H1 (cell line): ENCODE data around the gene NADSYN1. TPM values are rescaled to one million over a fixed set of nuclear protein-coding genes. Genes with fewer than 3 reads are reported as not detected.

Source experiments
- CTCF ChIA-PET: fragments of 300-600 bp; sonication (Branson Sonifier 250); formaldehyde crosslinking; loops from one replicate; lab custom pipeline; 2021; ENCODE audit not compliant: partially characterized antibody; lab: Charles Lee
- POLR2A ChIA-PET: fragments of 300-600 bp; sonication (Branson Sonifier 250); formaldehyde crosslinking; loops from one replicate; lab custom pipeline; 2021; ENCODE audit warnings: inconsistent platforms; ENCODE audit not compliant: partially characterized antibody; lab: Charles Lee
- DNase-seq, 2 experiments: peaks; one replicate each; pipeline versions ENCODE4 v3.0.0 to v3.0.0-alpha.2; 2010 to 2022; ENCODE audit warnings: low spot score in 2 of 2, low read depth in 1 of 2, mixed read lengths in 1 of 2
- FAIRE-seq: peaks from 2 replicates; lab custom pipeline; 2011; peaks lifted over from hg19 to GRCh38; lab: Jason Lieb, UNC
- H2AFZ ChIP-seq: 2 replicates; pipeline ENCODE4 v1.8.1; 2012; ENCODE audit warnings: low read length, inconsistent platforms
- H2AK5ac ChIP-seq: 2 replicates; pipeline ENCODE4 v1.6.1; 2013; ENCODE audit warnings: low read depth, low read length
- H2BK120ac ChIP-seq: replicated peaks from 2 replicates; pipeline ENCODE3; 2013; ENCODE audit warnings: low read depth, low read length, inconsistent platforms
- H2BK12ac ChIP-seq: 2 replicates; pipeline ENCODE4 v1.6.1; 2013; ENCODE audit warnings: low read depth, low read length
- H2BK15ac ChIP-seq: 2 replicates; pipeline ENCODE4 v1.6.1; 2013; ENCODE audit warnings: low read length
- H2BK20ac ChIP-seq: 2 replicates; pipeline ENCODE4 v1.6.1; 2013; ENCODE audit warnings: low read length
- H2BK5ac ChIP-seq: 2 replicates; pipeline ENCODE4 v1.6.1; 2013; ENCODE audit warnings: low read depth, low read length
- H3K14ac ChIP-seq: 2 replicates; pipeline ENCODE4 v1.6.1; 2013; ENCODE audit warnings: inconsistent platforms; ENCODE audit not compliant: insufficient read length
- H3K18ac ChIP-seq: 2 replicates; pipeline ENCODE4 v1.6.1; 2013; ENCODE audit warnings: low read length; ENCODE audit errors: extremely low read depth
- H3K23ac ChIP-seq: 2 replicates; pipeline ENCODE4 v1.6.1; 2013; ENCODE audit warnings: inconsistent platforms; ENCODE audit not compliant: insufficient read length
- H3K23me2 ChIP-seq: 2 replicates; pipeline ENCODE4 v1.6.1; 2013; ENCODE audit warnings: low read depth, low read length
- H3K27ac ChIP-seq: 2 replicates; pipeline ENCODE4 v1.6.1; 2011; ENCODE audit warnings: low read depth, low read length, inconsistent platforms
- H3K27me3 ChIP-seq, 4 experiments: replicated peaks in 1 of 4; 1 replicate in 1 of 4; 2 replicates in 3 of 4; pipeline versions ENCODE4 v1.6.1 to v1.8.1; 2011 to 2013; ENCODE audit warnings: low read length in 3 of 4, mild to moderate bottlenecking in 3 of 4, inconsistent platforms in 2 of 4, mixed read lengths in 2 of 4, moderate library complexity in 1 of 4; ENCODE audit not compliant: control insufficient read depth in 3 of 4, insufficient read depth in 3 of 4; ENCODE audit errors: extremely low read depth in 1 of 4
- H3K36me3 ChIP-seq, 4 experiments: 2 replicates each; pipeline versions ENCODE4 v1.6.1 to v1.8.1; 2011 to 2013; ENCODE audit warnings: mild to moderate bottlenecking in 4 of 4, low read length in 3 of 4, moderate library complexity in 2 of 4, control low read depth in 1 of 4, inconsistent platforms in 1 of 4; ENCODE audit not compliant: insufficient read depth in 4 of 4, control insufficient read depth in 2 of 4
- H3K4ac ChIP-seq: replicated peaks from 2 replicates; pipeline ENCODE3; 2013; ENCODE audit warnings: low read length, low read depth, mixed read lengths, inconsistent platforms; ENCODE audit not compliant: insufficient read length
- H3K4me1 ChIP-seq, 4 experiments: replicated peaks in 1 of 4; 1 replicate in 1 of 4; 2 replicates in 3 of 4; pipeline versions ENCODE4 v1.6.1 to v1.8.1; 2011 to 2013; ENCODE audit warnings: low read length in 3 of 4, inconsistent platforms in 2 of 4, mixed read lengths in 1 of 4; ENCODE audit not compliant: insufficient read depth in 4 of 4, control insufficient read depth in 3 of 4
- H3K4me2 ChIP-seq, 2 experiments: 2 replicates each; pipeline versions ENCODE4 v1.6.1 to v1.8.1; 2011 to 2013; ENCODE audit warnings: low read depth in 2 of 2, low read length in 2 of 2, control low read depth in 1 of 2, inconsistent platforms in 1 of 2, mild to moderate bottlenecking in 1 of 2; ENCODE audit not compliant: insufficient read depth in 1 of 2
- H3K4me3 ChIP-seq, 4 experiments: fragments of 200-600, 300-600 bp in 1 of 4; sonication (generic), shearing (Covaris generic), sonication (Bioruptor Twin) in 1 of 4; 2 replicates each; pipeline versions ENCODE4 v1.5.1 to v1.8.1; 2011 to 2016; ENCODE audit warnings: low read length in 4 of 4, low read depth in 3 of 4, control low read depth in 2 of 4, inconsistent platforms in 2 of 4, mild to moderate bottlenecking in 2 of 4, mixed read lengths in 1 of 4, moderate library complexity in 1 of 4; ENCODE audit not compliant: insufficient read depth in 2 of 4; ENCODE audit errors: extremely low read depth in 1 of 4
- H3K56ac ChIP-seq: replicated peaks from 2 replicates; pipeline ENCODE3; 2013; ENCODE audit warnings: low read depth, mild to moderate bottlenecking, mixed read lengths, low read length, inconsistent platforms; ENCODE audit not compliant: insufficient read length
- H3K79me1 ChIP-seq: 2 replicates; pipeline ENCODE4 v1.6.1; 2013; ENCODE audit warnings: low read depth, low read length, control low read depth
- H3K79me2 ChIP-seq, 2 experiments: 2 replicates each; pipeline versions ENCODE4 v1.6.1 to v1.8.1; 2012 to 2013; ENCODE audit warnings: low read length in 2 of 2, mild to moderate bottlenecking in 2 of 2, inconsistent platforms in 1 of 2; ENCODE audit not compliant: insufficient read depth in 2 of 2, control insufficient read depth in 1 of 2
- H3K9ac ChIP-seq, 4 experiments: replicated peaks in 1 of 4; 1 replicate in 1 of 4; 2 replicates in 3 of 4; pipeline versions ENCODE4 v1.6.1 to v1.8.1; 2011 to 2013; ENCODE audit warnings: low read depth in 3 of 4, low read length in 3 of 4, control low read depth in 2 of 4, mild to moderate bottlenecking in 2 of 4, moderate library complexity in 2 of 4, inconsistent platforms in 1 of 4; ENCODE audit errors: extremely low read depth in 1 of 4
- H3K9me3 ChIP-seq, 2 experiments: 2 replicates each; pipeline versions ENCODE4 v1.6.1 to v1.8.1; 2012 to 2013; ENCODE audit warnings: mild to moderate bottlenecking in 2 of 2, moderate library complexity in 2 of 2, control low read depth in 1 of 2, inconsistent platforms in 1 of 2, low read depth in 1 of 2, low read length in 1 of 2, mixed read lengths in 1 of 2; ENCODE audit not compliant: insufficient read depth in 2 of 2
- H4K20me1 ChIP-seq, 2 experiments: replicated peaks in 1 of 2; 2 replicates each; pipeline versions ENCODE3 to v1.8.1; 2011 to 2013; ENCODE audit warnings: inconsistent platforms in 2 of 2, low read length in 2 of 2, mild to moderate bottlenecking in 1 of 2; ENCODE audit not compliant: insufficient read depth in 2 of 2, control insufficient read depth in 1 of 2
- H4K5ac ChIP-seq: 2 replicates; pipeline ENCODE4 v1.6.1; 2013; ENCODE audit warnings: low read length, low read depth, mixed read lengths, inconsistent platforms; ENCODE audit not compliant: insufficient read length
- H4K8ac ChIP-seq: 2 replicates; pipeline ENCODE4 v1.8.0; 2013; ENCODE audit warnings: mild to moderate bottlenecking, moderate library complexity, low read length, inconsistent platforms; ENCODE audit not compliant: insufficient read depth; ENCODE audit errors: extremely low read depth
- H4K91ac ChIP-seq: replicated peaks from 2 replicates; pipeline ENCODE3; 2013; ENCODE audit warnings: low read length, mixed read lengths, inconsistent platforms; ENCODE audit not compliant: insufficient read length
- ASH2L ChIP-seq: fragments of 200-600, 300-600 bp; sonication (generic); IDR thresholded peaks from one replicate; pipeline ENCODE4 v1.7.1; 2017; ENCODE audit warnings: low read length
- BCL11A ChIP-seq, 2 experiments: IDR thresholded peaks; one replicate each; pipeline ENCODE4 v1.6.1; 2011; ENCODE audit warnings: low read depth in 2 of 2, low read length in 2 of 2, mild to moderate bottlenecking in 2 of 2
- MAFK ChIP-seq: IDR thresholded peaks from 2 replicates; pipeline ENCODE4 v1.6.1; 2012; ENCODE audit warnings: low read depth, mild to moderate bottlenecking, improper control_type of control experiment, low read length
- SP1 ChIP-seq: IDR thresholded peaks from 2 replicates; pipeline ENCODE4 v1.6.1; 2011; ENCODE audit warnings: low read depth, low read length
- WGBS, 2 experiments: shearing (Covaris generic) in 1 of 2; methylation state at CpG; one replicate each; pipeline versions ENCODE4 v1.1.6 to v1.1.7; 2013 to 2015; ENCODE audit warnings: low lambda C conversion rate in 2 of 2, mixed read lengths in 2 of 2, inconsistent platforms in 1 of 2, low coverage in 1 of 2, missing lambda C conversion rate in 1 of 2; ENCODE audit not compliant: insufficient replicate concordance in 2 of 2, insufficient coverage in 1 of 2, insufficient read length in 1 of 2; ENCODE audit errors: extremely low coverage in 1 of 2, missing lambda C conversion rate in 1 of 2; 5-methylcytosine and 5-hydroxymethylcytosine counted together
- polyA plus RNA-seq, 7 experiments: library from polyadenylated mRNA; depleted of rRNA in 3 of 7; stranded (reverse) in 5 of 7; unstranded in 2 of 7; fragments of >200 nt in 5 of 7; fragments of 200-250 nt in 2 of 7; gene quantifications; 1 replicate in 5 of 7; 2 replicates in 1 of 7; 4 replicates in 1 of 7; pipeline versions ENCODE4 v1.2.1 to v1.2.3, GENCODE V29; 2011 to 2013; ENCODE audit warnings: missing spikeins in 2 of 7, mixed read lengths in 2 of 7
- total RNA-seq: library from RNA; stranded (reverse); fragmentation: NEBNext Ultra II Directional; extraction: Animal tissue kit (Norgen Biotek cat#: 25700); gene quantifications from 2 replicates; pipeline ENCODE4 v1.2.1, GENCODE V29; 2021

Gene NADSYN1
- total and polyA plus RNA-seq, 2 of the 8 experiments (the other 6 are each of a cell fraction or from before 2014, with no cell fraction given), result 38.3 to 38.6 TPM

DNA sequence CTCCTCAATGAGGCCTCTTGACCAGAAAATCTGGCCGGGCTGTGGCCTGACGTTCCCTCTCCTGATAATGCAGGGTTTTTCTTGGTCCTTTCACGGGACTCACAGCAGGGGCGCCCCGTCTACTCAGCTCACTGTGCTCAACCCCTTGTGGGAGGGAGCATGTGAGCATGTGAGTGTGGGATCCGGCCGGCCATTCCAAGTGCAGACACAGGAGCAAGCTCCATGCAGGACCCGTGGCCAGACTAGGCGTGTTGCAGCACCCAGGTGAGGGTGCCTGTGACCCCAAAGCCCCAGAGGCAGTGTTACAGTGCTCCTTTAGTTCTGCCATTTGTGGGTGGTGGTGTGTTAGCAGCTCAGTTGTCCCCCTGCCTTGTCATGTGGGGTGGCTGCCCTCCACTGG lies 22.8 kb upstream of the NADSYN1 start:
- TF ChIP-seq ASH2L, result no peak
- TF ChIP-seq MAFK, result no peak
- no peak for TF ChIP-seq BCL11A (IDR thresholded peaks at IDR 0.05; ENCODE audit: low read depth in 2 of 2, low read length in 2 of 2)
- no peak for TF ChIP-seq SP1
- TF ChIP-seq, all 59 proteins: peak for 0
- Histone ChIP-seq H2BK12ac (no peak overlapping the region), H2BK5ac (no peak overlapping the region), H3K36me3 (peaks cover 0 to 5% (median 4%) of the 10 kb centered on the region in 4 experiments; a peak in 6 of 8 replicates), H2BK15ac (no peak overlapping the region), H3K18ac (no peak overlapping the region), H4K8ac (no peak overlapping the region), H3K23me2 (no peaks in the 10 kb centered on the region; the same call in 1 of the 2 replicates), H2AFZ (no peak overlapping the region), H3K4me3 (no peak overlapping the region), H3K4me1 (no peaks in the 10 kb centered on the region), H3K56ac (no peak overlapping the region), H3K27ac (no peak overlapping the region), H2AK5ac (no peak overlapping the region), H3K14ac (no peak overlapping the region), H3K4me2 (no peak overlapping the region), H3K23ac (no peak overlapping the region), H3K79me1 (no peaks in the 10 kb centered on the region), H3K9ac (no peak overlapping the region), H4K5ac (no peak overlapping the region), H2BK20ac (no peak overlapping the region), H3K79me2 (no peaks in the 10 kb centered on the region), H3K4ac (no peak overlapping the region), H4K91ac (no peak overlapping the region), H3K9me3 (no peaks in the 10 kb centered on the region), H2BK120ac (no peak overlapping the region), H4K20me1 (peaks cover 10 to 13% of the 10 kb centered on the region in 2 experiments), H3K27me3 (no peaks in the 10 kb centered on the region)
- DNase-seq (no peak), FAIRE-seq (no peak)
- ChIA-PET POLR2A (interaction anchor here (1.1 kb wide), 2 partner anchors 9 to 58 kb away, joined by 3 read pairs; no protein-coding TSS in a partner anchor), CTCF (interaction anchor here (0.7 to 1.7 kb wide), 3 partner anchors 10 to 13 kb away, joined by 3 to 8 read pairs (median 4); no protein-coding TSS in a partner anchor)
- WGBS, 2 experiments, result 97% methylated on average over 9 of the region's 9 CpGs; no CpG with 5 or more reads in 1 of the 2 experiments
